Left ventricle myocardium inferior (tissue), 1 donor: ENCODE measurements around the gene DDX10. TPM values are rescaled to one million over a fixed set of nuclear protein-coding genes. Genes with fewer than 3 reads are reported as not detected.
A peak's percentile ranks its signal among the peaks of the same experiment; 100 is the strongest.
"Not testable (repeated sequence)": the region's sequence is repeated elsewhere in the genome, so short reads cannot be mapped to it uniquely, and the experiment has no call there.

ENCODE experiments used
- DNase-seq: peaks from one replicate; pipeline ENCODE4 v3.0.0-alpha.2; 2020
- H3K27ac ChIP-seq: fragments of 200-600 bp; replicated peaks from 2 replicates; pipeline ENCODE4 v1.8.0; 2021
- H3K27me3 ChIP-seq: fragments of 200-600 bp; 2 replicates; pipeline ENCODE4 v1.8.0; 2021; ENCODE audit warnings: low read depth
- H3K36me3 ChIP-seq: fragments of 200-600 bp; 2 replicates; pipeline ENCODE4 v1.8.0; 2021
- H3K4me1 ChIP-seq: fragments of 200-600 bp; 2 replicates; pipeline ENCODE4 v1.8.0; 2021
- H3K4me3 ChIP-seq: fragments of 200-600 bp; 2 replicates; pipeline ENCODE4 v1.8.0; 2021; ENCODE audit warnings: mild to moderate bottlenecking, moderate library complexity
- H3K9me3 ChIP-seq: fragments of 200-600 bp; replicated peaks from 2 replicates; pipeline ENCODE4 v1.8.0; 2021
- CTCF ChIP-seq: fragments of 200-600 bp; IDR thresholded peaks from 2 replicates; pipeline ENCODE4 v1.8.0; 2021; ENCODE audit warnings: antibody characterized with exemption, mild to moderate bottlenecking, borderline replicate concordance
- intact Hi-C: fragments of 100-400 bp; cut with micrococcal nuclease; formaldehyde crosslinking; loops from one replicate; pipeline ENCODE4 v1.11.0; 2022
- total RNA-seq: library from RNA; stranded (reverse); fragmentation: NEBNext Ultra II Directional; extraction: Animal tissue kit (Norgen Biotek cat#: 25700); gene quantifications from one replicate; pipeline ENCODE4 v1.2.1, GENCODE V29; 2021
- donor health status: DM: no; HTN: yes; CAD: no; lungs with severe emphysema.

The DDX10 gene
- total RNA-seq, 1 donor from 2014 or later, result 11.7 TPM

GRCh38 chr11:108729227-108729871, 64.5 kb downstream of the DDX10 start:
- Histone ChIP-seq H3K4me3 (no peak overlapping the region), H3K9me3 (peaks cover 6% of the 10 kb centered on the region), H3K4me1 (peaks cover 10% of the 10 kb centered on the region), H3K36me3 (peaks cover 12% of the 10 kb centered on the region), H3K27me3 (no peaks in the 10 kb centered on the region), H3K27ac (no peak overlapping the region)
- TF ChIP-seq CTCF, result no peak
- intact Hi-C loops, result no loop called here
- no peak for DNase-seq

- H3K4me1 ChIP-seq, result peaks cover 19% of the 10 kb centered on the region
- no peak for TF ChIP-seq CTCF
- H3K36me3 ChIP-seq, result no peaks in the 10 kb centered on the region
- H3K9me3 ChIP-seq, result no peaks in the 10 kb centered on the region
- intact Hi-C loops, result no loop called here
- no peaks in the 10 kb centered on the region for H3K27me3 ChIP-seq
- no peak for DNase-seq
- no peak overlapping the region for H3K4me3 ChIP-seq
- no peak overlapping the region for H3K27ac ChIP-seq
These were observed 67.5 kb downstream of the DDX10 start for GRCh38 chr11:108732395-108732794.

GRCh38 chr11:108733479-108734116, 68.7 kb downstream of the DDX10 start:
- no peak for DNase-seq
- intact Hi-C loops, result no loop called here
- TF ChIP-seq CTCF, result no peak
- no peaks in the 10 kb centered on the region for H3K27me3 ChIP-seq
- H3K4me1 ChIP-seq, result peaks cover 19% of the 10 kb centered on the region
- no peak overlapping the region for H3K4me3 ChIP-seq
- H3K9me3 ChIP-seq, result no peaks in the 10 kb centered on the region
- no peak overlapping the region for H3K27ac ChIP-seq
- H3K36me3 ChIP-seq, result no peaks in the 10 kb centered on the region

- H3K36me3 ChIP-seq, result no peaks in the 10 kb centered on the region
- intact Hi-C loops, result no loop called here
- TF ChIP-seq CTCF, result no peak
- H3K27ac ChIP-seq, result no peak overlapping the region
- H3K4me1 ChIP-seq, result peaks cover 19% of the 10 kb centered on the region
- H3K27me3 ChIP-seq, result no peaks in the 10 kb centered on the region
- no peak for DNase-seq
- H3K4me3 ChIP-seq, result no peak overlapping the region
- H3K9me3 ChIP-seq, result no peaks in the 10 kb centered on the region
These were observed 69.4 kb downstream of the DDX10 start for GRCh38 chr11:108734283-108734682.

GRCh38 chr11:108734956-108735559, 70.2 kb downstream of the DDX10 start:
- Histone ChIP-seq H3K9me3 (no peaks in the 10 kb centered on the region), H3K27ac (no peak overlapping the region), H3K36me3 (no peaks in the 10 kb centered on the region), H3K27me3 (no peaks in the 10 kb centered on the region), H3K4me1 (peaks cover 19% of the 10 kb centered on the region), H3K4me3 (no peak overlapping the region)
- peak; percentile 56 for TF ChIP-seq CTCF
- DNase-seq, result no peak
- intact Hi-C loops, result no loop called here

- intact Hi-C loops, DNase-seq, H3K27ac ChIP-seq, H3K4me1 ChIP-seq, H3K27me3 ChIP-seq, H3K4me3 ChIP-seq, H3K36me3 ChIP-seq: not testable (repeated sequence)
- peaks cover 12% of the 10 kb centered on the region for H3K9me3 ChIP-seq
These were observed 75.3 kb downstream of the DDX10 start for GRCh38 chr11:108740132-108740531.
